HG02973 (cell line): ENCODE results near the gene BIRC7.
"Not testable (repeated sequence)": the region's sequence is repeated elsewhere in the genome, so short reads cannot be mapped to it uniquely, and the experiment has no call there.

ENCODE experiments used
- ATAC-seq: cut with Tn5 transposase; IDR thresholded peaks from one replicate; pipeline ENCODE4 v1.9.1; 2021; ENCODE audit warnings: moderate library complexity; ENCODE audit not compliant: unreplicated experiment

BIRC7 gene

DNA sequence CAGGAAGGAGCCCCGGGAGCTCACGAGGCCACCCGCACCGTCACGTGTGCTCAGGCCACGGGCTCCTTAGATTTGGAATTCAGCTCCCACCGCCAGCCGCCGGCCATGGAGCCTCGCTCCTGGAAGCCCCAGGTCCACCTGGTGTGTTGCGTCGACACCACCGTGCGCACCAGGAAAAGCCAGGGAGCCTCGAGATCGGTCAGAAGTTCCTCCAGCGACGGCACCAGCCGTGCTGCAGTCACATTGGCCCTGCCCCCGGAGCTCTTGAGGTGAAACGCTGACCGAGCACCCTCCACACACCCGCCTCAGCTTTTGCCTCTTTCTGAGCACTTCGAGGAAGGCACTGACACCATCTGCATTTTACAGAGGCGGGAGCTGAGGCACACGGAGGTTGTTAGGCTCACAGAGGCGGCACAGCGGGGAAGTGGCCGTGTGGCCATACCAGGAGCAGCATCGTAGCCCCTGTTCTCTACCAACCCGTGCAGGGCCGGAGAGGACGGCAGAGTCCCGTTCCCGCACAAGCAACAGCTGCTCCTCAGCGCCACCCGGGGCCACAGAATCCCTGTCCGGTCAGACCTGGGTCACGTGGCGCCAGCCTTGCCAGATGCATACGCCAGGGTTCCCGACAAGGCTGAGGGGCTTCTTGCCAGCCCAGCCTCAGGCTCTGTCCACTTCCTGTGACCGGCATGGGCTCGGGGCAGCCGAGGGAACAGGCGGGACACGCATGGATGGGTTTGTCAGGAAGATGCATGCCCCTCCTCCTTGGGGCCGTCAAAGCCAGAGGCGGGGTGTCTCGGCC, 11.0 kb downstream of the BIRC7 start:
- ATAC-seq = no peak

- ATAC-seq = no peak
Measured at GRCh38 chr20:63247671-63248228, 12.0 kb downstream of the BIRC7 start.

GRCh38 chr20:63248835-63249591, 13.3 kb downstream of the BIRC7 start:
- no peak for ATAC-seq

- ATAC-seq = no peak
Measured at GRCh38 chr20:63249891-63250290, 14.2 kb downstream of the BIRC7 start.

GRCh38 chr20:63251350-63251749, 15.6 kb downstream of the BIRC7 start:
- not testable (repeated sequence) for ATAC-seq

- no peak for ATAC-seq
Measured at GRCh38 chr20:63252284-63252711, 16.6 kb downstream of the BIRC7 start.

DNA sequence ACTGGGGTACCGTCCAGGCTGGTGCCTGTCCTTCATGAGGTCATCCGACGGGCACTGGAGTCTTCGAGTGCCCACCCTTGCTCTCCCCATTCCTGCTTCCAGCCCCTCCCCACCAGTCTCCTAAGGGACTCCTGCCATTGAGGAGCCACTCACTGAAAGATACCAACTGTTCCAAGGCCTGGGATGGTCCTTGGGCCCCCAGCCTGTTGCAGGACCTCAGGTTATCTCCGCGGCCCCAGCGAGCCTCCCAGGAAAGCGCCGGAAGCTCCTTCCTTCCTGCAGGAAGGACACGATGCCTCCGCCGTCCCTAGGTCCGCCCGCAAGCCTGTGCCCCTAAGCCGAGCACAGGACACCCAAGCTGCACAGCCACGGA, 17.3 kb downstream of the BIRC7 start:
- no peak for ATAC-seq

DNA sequence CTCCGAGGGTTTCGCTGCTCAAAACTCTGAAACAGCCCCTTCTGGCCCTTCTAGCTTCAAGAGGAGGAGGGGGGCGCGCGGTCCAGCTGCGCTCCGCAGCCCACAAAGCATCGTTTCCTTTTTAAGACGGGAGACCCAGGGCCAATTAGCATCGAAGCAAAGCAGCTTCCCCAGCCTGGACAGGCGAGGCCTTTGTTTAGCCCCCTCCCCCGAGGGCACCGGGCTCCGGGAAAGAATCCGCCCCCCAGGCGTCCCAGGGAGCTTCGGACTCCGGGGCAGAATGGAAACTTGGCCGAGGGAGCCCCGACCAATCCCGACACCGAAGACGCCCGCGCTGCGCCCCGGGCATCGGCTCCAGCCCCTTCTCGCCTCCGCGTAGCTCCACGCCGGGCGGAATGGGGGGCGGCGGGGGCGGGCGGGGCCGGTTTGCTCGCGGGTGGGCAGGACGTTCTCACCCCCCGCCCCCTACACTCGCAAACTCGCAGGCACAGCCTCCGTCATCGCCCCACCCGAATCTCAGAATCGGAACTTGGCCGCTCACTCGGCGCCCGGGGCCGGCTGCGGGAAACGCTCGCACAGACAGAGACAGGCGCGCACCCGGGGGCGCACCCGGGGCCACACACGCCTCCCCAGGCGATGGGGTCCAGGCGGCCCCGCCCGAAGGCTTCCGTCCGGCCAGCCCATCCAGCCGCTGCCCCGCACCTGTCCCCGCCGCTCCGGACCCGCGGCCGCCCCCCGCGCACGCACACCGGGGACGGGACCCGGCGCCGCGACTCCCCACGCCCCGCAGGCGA, 17.9 kb downstream of the BIRC7 start:
- ATAC-seq = no peak

DNA sequence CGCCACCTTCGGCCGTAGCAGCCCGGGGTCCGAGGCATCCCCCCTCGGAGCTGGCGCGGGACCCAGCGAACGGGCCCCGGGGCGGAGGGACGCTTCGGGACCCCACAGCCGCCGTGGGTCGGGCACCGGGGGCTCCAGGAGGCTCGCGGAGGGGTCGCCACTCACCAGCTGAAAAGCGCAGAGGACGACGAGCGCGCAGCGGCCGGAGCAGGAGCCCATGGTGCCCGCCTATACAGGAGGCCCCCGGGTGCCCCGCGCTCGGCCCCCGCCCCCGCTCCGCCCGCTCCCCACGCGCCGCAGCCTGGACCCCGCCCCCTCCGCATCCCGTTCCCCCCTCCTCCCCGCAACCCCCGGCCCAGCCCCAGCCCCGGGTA, 18.5 kb downstream of the BIRC7 start, which contains the start of gene NKAIN4:
NKAIN4 (minus strand) TSS at position 232 of the 374 bp plus-strand sequence; CDS start at position 219, 13 bp downstream.
- ATAC-seq = no peak

- ATAC-seq = no peak
Measured at GRCh38 chr20:63254606-63255384, 19.1 kb downstream of the BIRC7 start.

DNA sequence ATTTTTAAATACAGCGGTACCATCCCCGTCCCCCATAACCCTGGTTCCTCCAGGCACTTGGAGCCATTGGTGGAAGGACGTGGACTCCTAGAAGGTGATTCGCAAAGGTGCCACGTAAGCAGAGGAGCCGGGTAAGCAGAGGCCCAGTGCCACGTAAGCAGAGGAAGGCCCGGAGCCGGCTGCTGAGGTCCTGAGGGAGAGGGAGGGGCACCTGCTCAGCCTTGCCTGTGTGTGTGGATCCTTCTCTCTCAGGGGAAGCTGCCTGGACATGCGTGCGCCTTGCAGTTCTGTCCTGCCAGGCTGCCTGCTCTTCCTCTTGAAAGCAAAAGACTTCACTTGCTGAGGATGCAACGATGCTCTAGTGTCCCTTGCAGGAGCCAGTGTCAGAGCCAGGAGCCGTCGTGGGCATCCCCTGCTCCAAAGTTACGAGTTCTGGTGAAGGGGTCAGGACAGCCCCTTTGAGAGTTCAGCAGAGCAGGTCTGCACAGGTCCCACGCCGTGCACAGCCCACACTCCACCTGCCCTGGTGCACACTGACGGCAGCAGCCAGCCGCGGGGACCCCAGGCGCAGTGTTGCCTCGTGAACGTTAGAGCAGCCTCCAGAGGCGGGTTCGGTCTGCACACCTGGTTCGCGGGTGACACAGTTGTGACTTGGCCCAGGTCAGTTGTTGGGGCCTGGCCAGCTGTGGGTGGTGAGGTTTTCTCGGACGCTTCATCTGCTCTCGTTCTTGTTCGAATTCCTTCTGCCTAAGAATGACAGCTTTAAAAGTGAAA, 20.4 kb downstream of the BIRC7 start:
- ATAC-seq = no peak

DNA sequence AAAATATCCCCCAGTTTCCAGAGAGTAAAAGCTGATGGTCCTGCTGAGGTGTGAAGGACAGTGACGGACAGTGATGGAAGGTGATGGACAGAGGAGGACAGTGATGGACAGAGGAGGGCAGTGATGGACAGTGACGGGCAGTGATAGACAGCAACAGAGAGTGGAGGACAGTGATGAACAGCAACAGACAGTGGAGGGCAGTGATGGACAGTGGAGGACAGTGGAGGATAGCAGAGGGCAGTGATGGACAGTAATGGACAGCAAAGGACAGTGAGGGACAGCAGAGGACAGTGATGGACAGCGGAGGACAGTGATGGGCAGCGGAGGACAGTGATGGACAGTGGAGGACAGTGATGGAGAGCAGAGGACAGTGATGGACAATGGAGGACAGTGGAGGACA, 21.2 kb downstream of the BIRC7 start:
- ATAC-seq = no peak

- ATAC-seq = no peak
Measured at GRCh38 chr20:63257629-63258028, 21.9 kb downstream of the BIRC7 start.

- no peak for ATAC-seq
Measured at GRCh38 chr20:63258781-63259180, 23.1 kb downstream of the BIRC7 start.

DNA sequence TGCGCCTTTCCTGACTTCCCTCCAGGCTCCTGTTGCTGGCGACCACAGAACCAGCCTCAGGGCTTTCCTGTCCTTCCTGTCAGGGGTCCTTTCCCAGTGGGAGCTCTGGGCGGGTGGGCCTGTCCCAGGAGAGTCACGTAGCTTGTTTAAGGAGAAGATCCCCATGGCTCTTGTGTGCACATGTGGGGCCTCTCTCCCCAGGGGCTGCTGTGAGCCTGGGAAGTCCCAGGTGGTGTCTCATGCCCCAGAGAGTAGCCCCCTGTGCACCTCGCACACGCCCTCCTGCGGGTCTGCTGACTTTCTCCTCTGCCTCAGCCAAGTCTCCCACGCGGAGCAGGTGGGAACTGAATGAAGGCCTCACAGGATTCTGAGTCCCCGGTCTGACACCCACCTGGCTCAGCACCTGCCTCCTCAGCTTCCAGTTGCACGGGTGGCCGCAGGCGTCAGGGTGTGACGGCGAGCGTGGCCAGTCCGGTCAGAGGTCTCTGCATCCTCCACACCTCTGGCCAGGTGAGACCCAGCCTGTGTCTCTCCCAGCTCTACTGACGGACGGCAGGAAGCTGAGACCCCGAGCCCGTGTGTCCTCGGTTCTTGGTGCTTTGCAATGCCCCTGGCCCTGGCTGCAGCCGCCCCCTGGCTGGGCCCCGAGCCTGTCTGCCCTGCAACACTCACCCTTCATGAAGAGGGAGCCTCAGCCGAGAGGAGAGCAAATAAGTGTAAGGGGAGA, 24.2 kb downstream of the BIRC7 start:
- no peak for ATAC-seq

- no peak for ATAC-seq
Measured at GRCh38 chr20:63260521-63260920, 24.8 kb downstream of the BIRC7 start.

GRCh38 chr20:63261060-63261794, 25.5 kb downstream of the BIRC7 start:
- ATAC-seq = no peak

- ATAC-seq = no peak
Measured at GRCh38 chr20:63261795-63262528, 26.3 kb downstream of the BIRC7 start.
